HepG2 (cell line): ENCODE data around the gene NEURL1B. TPM values are rescaled to one million over a fixed set of nuclear protein-coding genes. Genes with fewer than 3 reads are reported as not detected.
A peak's percentile ranks its signal among the peaks of the same experiment; 100 is the strongest.

ENCODE experiments used
- BCL6 ChIP-seq: IDR thresholded peaks from 2 replicates; pipeline ENCODE4 v1.6.1; 2016; ENCODE audit warnings: missing genetic modification reagents, missing compliant biosample characterization
- CENPT ChIP-seq: sonication (generic); formaldehyde crosslinking; IDR thresholded peaks from 2 replicates; pipeline ENCODE4 v1.8.0; 2022; ENCODE audit warnings: low read depth, mild to moderate bottlenecking, moderate library complexity, missing genetic modification reagents
- CERS6 ChIP-seq: sonication (generic); formaldehyde crosslinking; IDR thresholded peaks from 2 replicates; pipeline ENCODE4 v1.5.0; 2020; ENCODE audit warnings: missing genetic modification reagents
- GMEB2 ChIP-seq: IDR thresholded peaks from 2 replicates; pipeline ENCODE4 v1.6.1; 2016; ENCODE audit warnings: missing biosample characterization, missing genetic modification reagents, low read depth
- GZF1 ChIP-seq: sonication (generic); formaldehyde crosslinking; IDR thresholded peaks from 2 replicates; pipeline ENCODE4 v1.5.1; 2020; ENCODE audit warnings: mild to moderate bottlenecking, missing genetic modification reagents
- HCFC1 ChIP-seq: fragments of 150-350 bp; IDR thresholded peaks from 2 replicates; pipeline ENCODE4 v1.6.1; 2014; ENCODE audit warnings: low read depth, low read length
- JDP2 ChIP-seq: sonication (generic); formaldehyde crosslinking; IDR thresholded peaks from 2 replicates; pipeline ENCODE4 v1.8.1; 2022; ENCODE audit warnings: missing genetic modification reagents, borderline replicate concordance
- KDM5A ChIP-seq: fragments of 200-600 bp; sonication (generic); IDR thresholded peaks from 2 replicates; pipeline ENCODE4 v1.7.0; 2018; ENCODE audit warnings: antibody characterized with exemption, mild to moderate bottlenecking, low read length, borderline replicate concordance
- NCOA1 ChIP-seq: sonication (generic); formaldehyde crosslinking; IDR thresholded peaks from 2 replicates; pipeline ENCODE4 v1.9.0; 2021; ENCODE audit warnings: missing genetic modification reagents
- NONO ChIP-seq, 2 experiments: fragments of 450-650 bp in 1 of 2; sonication (generic) in 1 of 2; formaldehyde crosslinking in 1 of 2; IDR thresholded peaks in 1 of 2; conservative IDR thresholded peaks in 1 of 2; 2 replicates each; pipeline versions ENCODE4 v1.6.1 to v1.8.0; 2017 to 2022; ENCODE audit warnings: mild to moderate bottlenecking in 1 of 2, missing genetic modification reagents in 1 of 2, moderate library complexity in 1 of 2
- PTBP1 ChIP-seq: fragments of 200-400 bp; formaldehyde crosslinking; IDR thresholded peaks from 2 replicates; pipeline ENCODE4 v1.6.1; 2018; ENCODE audit warnings: low read length, low read depth; ENCODE audit not compliant: poor library complexity, severe bottlenecking
- RFX5 ChIP-seq: IDR thresholded peaks from 2 replicates; pipeline ENCODE4 v1.6.1; 2011; ENCODE audit warnings: low read depth, low read length, improper control_type of control experiment
- SIX4 ChIP-seq: sonication (generic); formaldehyde crosslinking; IDR thresholded peaks from 2 replicates; pipeline ENCODE4 v1.4.0; 2020; ENCODE audit warnings: missing genetic modification reagents
- XBP1 ChIP-seq: sonication (generic); formaldehyde crosslinking; IDR thresholded peaks from 2 replicates; pipeline ENCODE4 v1.5.0; 2020; ENCODE audit warnings: missing genetic modification reagents
- ZBTB1 ChIP-seq: sonication (generic); formaldehyde crosslinking; IDR thresholded peaks from 2 replicates; pipeline ENCODE4 v1.4.0; 2020; ENCODE audit warnings: missing genetic modification reagents, borderline replicate concordance
- ZMYM3 ChIP-seq: sonication (generic); formaldehyde crosslinking; IDR thresholded peaks from 2 replicates; pipeline ENCODE4 v1.5.1; 2020; ENCODE audit warnings: mild to moderate bottlenecking, missing genetic modification reagents
- ZNF317 ChIP-seq: sonication (generic); formaldehyde crosslinking; IDR thresholded peaks from 2 replicates; pipeline ENCODE4 v1.5.0; 2020; ENCODE audit warnings: mild to moderate bottlenecking, missing genetic modification reagents
- ZNF572 ChIP-seq: sonication (generic); formaldehyde crosslinking; IDR thresholded peaks from 2 replicates; pipeline ENCODE4 v1.5.1; 2020; ENCODE audit warnings: mild to moderate bottlenecking, missing genetic modification reagents
- ZNF746 ChIP-seq: sonication (generic); formaldehyde crosslinking; IDR thresholded peaks from 2 replicates; pipeline ENCODE4 v1.8.0; 2022; ENCODE audit warnings: mild to moderate bottlenecking, missing genetic modification reagents
- ZNF788 ChIP-seq: sonication (generic); formaldehyde crosslinking; IDR thresholded peaks from 2 replicates; pipeline ENCODE4 v1.5.0; 2020; ENCODE audit warnings: mild to moderate bottlenecking, missing genetic modification reagents, borderline replicate concordance
- polyA plus RNA-seq, 8 experiments: library from polyadenylated mRNA; depleted of rRNA in 3 of 8; stranded (reverse) in 7 of 8; unstranded in 1 of 8; fragments of >200 nt; fragmentation: Illumina TruSeq in 4 of 8; extraction: Trizol in 4 of 8; gene quantifications; 2 replicates each; pipeline versions ENCODE4 v1.2.1 to v1.2.3, GENCODE V29; 2011 to 2016; ENCODE audit warnings: low read depth in 4 of 8, missing spikeins in 1 of 8, mixed read lengths in 1 of 8; ENCODE audit not compliant: insufficient read depth in 1 of 8
- total RNA-seq, 5 experiments: library from RNA; depleted of rRNA; stranded (reverse); fragments of >200 nt; fragmentation: Illumina TruSeq; extraction: Trizol; gene quantifications; 2 replicates each; pipeline ENCODE4 v1.2.3, GENCODE V29; 2016; ENCODE audit warnings: low read depth in 1 of 5
- TF ChIP-seq, protein P1 (sequence below): sonication (generic); formaldehyde crosslinking; IDR thresholded peaks from 2 replicates; pipeline ENCODE4 v1.9.0; 2022; ENCODE audit warnings: missing genetic modification reagents, mild to moderate bottlenecking, borderline replicate concordance
- TF ChIP-seq, protein P2 (sequence below): sonication (generic); formaldehyde crosslinking; IDR thresholded peaks from 2 replicates; pipeline ENCODE4 v1.4.0; 2020; ENCODE audit warnings: mild to moderate bottlenecking, missing genetic modification reagents, borderline replicate concordance

NEURL1B gene
- total and polyA plus RNA-seq, 2 of the 13 experiments (the other 11 are each of a cell fraction or from before 2014, with no cell fraction given), result 0.09 to 0.13 TPM

DNA sequence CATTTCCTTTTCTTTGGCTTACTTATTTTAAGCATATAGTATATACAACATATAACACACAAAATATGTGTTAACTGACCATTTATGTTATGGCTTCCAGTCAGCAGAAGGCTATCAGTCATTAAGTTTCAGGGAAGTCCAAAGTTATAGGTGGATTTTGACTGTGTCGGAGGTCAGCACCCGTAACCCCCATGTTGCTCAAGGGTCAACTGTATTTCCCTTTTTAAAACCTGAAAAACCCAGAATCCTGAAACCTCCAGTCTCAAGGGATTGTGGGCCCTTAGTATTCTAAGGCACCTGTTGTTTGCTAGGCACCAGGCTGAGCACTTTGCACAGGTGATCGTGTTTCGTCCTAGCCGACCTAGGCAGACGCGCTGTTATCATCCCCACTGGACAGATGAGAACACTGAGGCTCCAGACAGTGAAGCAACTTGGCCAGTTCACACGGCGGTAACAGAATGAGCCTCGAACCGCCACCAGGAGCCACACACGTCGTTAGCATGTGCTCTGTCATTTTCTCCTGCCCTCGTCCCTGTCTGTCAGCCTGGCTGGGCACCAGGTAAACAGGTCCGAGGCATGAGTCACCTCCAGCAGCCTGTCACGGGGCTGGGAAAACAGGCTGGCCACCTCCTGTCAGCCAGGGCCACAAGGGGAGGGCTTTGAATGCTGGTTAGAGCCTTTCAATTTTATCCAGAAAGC lies 90.1 kb downstream of the NEURL1B start (continued):
- 0 out of 2 replicates have a peak, but pooled peaks have one; percentile 51 for TF ChIP-seq ZNF746 (CRISPR knock-in tag)
- TF ChIP-seq GZF1 (CRISPR knock-in tag), result no peak; the same call in 1 of the 2 replicates
- TF ChIP-seq ZNF572 (CRISPR knock-in tag), result no peak
- no peak for TF ChIP-seq CENPT (CRISPR knock-in tag)
- TF ChIP-seq RFX5, result no peak
- TF ChIP-seq, protein P1, sequence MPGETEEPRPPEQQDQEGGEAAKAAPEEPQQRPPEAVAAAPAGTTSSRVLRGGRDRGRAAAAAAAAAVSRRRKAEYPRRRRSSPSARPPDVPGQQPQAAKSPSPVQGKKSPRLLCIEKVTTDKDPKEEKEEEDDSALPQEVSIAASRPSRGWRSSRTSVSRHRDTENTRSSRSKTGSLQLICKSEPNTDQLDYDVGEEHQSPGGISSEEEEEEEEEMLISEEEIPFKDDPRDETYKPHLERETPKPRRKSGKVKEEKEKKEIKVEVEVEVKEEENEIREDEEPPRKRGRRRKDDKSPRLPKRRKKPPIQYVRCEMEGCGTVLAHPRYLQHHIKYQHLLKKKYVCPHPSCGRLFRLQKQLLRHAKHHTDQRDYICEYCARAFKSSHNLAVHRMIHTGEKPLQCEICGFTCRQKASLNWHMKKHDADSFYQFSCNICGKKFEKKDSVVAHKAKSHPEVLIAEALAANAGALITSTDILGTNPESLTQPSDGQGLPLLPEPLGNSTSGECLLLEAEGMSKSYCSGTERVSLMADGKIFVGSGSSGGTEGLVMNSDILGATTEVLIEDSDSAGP (CRISPR knock-in tag), result peak; percentile 42; the same call in 1 of the 2 replicates
- TF ChIP-seq NCOA1, result no peak
- TF ChIP-seq KDM5A, result no peak
- peak; percentile 50; the same call in 1 of the 2 replicates for TF ChIP-seq BCL6
- TF ChIP-seq CERS6 (CRISPR knock-in tag), result peak; percentile 95; the same call in 1 of the 2 replicates
- no peak for TF ChIP-seq PTBP1
- TF ChIP-seq SIX4, result peak; percentile 35; the same call in 1 of the 2 replicates
- no peak for TF ChIP-seq JDP2
- TF ChIP-seq ZBTB1, result 0 out of 2 replicates have a peak, but pooled peaks have one; percentile 51
- TF ChIP-seq ZNF788 (CRISPR knock-in tag), result peak; percentile 49; the same call in 1 of the 2 replicates
- TF ChIP-seq XBP1 (CRISPR knock-in tag), result no peak; the same call in 1 of the 2 replicates
- no peak for TF ChIP-seq NONO (IDR thresholded peaks at IDR 0.05)
- TF ChIP-seq NONO (CRISPR knock-in tag; conservative IDR thresholded peaks at IDR 0.05), result no peak
- TF ChIP-seq ZNF317, result peak; percentile 83
- TF ChIP-seq HCFC1, result no peak
- TF ChIP-seq, protein P2, sequence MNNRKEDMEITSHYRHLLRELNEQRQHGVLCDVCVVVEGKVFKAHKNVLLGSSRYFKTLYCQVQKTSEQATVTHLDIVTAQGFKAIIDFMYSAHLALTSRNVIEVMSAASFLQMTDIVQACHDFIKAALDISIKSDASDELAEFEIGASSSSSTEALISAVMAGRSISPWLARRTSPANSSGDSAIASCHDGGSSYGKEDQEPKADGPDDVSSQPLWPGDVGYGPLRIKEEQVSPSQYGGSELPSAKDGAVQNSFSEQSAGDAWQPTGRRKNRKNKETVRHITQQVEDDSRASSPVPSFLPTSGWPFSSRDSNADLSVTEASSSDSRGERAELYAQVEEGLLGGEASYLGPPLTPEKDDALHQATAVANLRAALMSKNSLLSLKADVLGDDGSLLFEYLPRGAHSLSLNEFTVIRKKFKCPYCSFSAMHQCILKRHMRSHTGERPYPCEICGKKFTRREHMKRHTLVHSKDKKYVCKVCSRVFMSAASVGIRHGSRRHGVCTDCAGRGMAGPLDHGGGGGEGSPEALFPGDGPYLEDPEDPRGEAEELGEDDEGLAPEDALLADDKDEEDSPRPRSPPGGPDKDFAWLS (CRISPR knock-in tag), result no peak
- TF ChIP-seq GMEB2 (CRISPR knock-in tag), result no peak
- peak; percentile 95; the same call in 1 of the 2 replicates for TF ChIP-seq ZMYM3 (CRISPR knock-in tag)
